ENCODE results near the gene HMCN1. TPM values are rescaled to one million over a fixed set of nuclear protein-coding genes. Genes with fewer than 3 reads are reported as not detected.
"Not testable (repeated sequence)": the region's sequence is repeated elsewhere in the genome, so short reads cannot be mapped to it uniquely, and the experiment has no call there.

HMCN1 gene
- polyA plus RNA-seq, 2 donors, result 0.83 to 1.9 TPM

- Histone ChIP-seq H3K4me3 (ENCODE audit: low read depth in 1 of 2, low read length in 2 of 2) (no peak overlapping the region), H3K27me3 (ENCODE audit: control insufficient read depth in 1 of 2, insufficient read depth in 2 of 2, low read length in 2 of 2) (no peaks in the 10 kb centered on the region)
- WGBS, 2 donors, result 94 to 97% methylated on average over 5 of the region's 5 CpGs
Observed at GRCh38 chr1:186167096-186167668, 433.0 kb downstream of the HMCN1 start.

GRCh38 chr1:186175588-186175987, 441.4 kb downstream of the HMCN1 start:
- 45 to 54% methylated on average over 4 of the region's 4 CpGs for WGBS, 2 donors
- Histone ChIP-seq H3K4me1 (ENCODE audit: control insufficient read depth in 2 of 2, insufficient read depth in 2 of 2, low read length in 1 of 2) (no peaks in the 10 kb centered on the region), H3K9me3 (ENCODE audit: control insufficient read depth in 2 of 2, insufficient read depth in 1 of 2, low read depth in 1 of 2, low read length in 1 of 2) (no peaks in the 10 kb centered on the region), H3K27me3 (ENCODE audit: control insufficient read depth in 1 of 2, insufficient read depth in 2 of 2, low read length in 2 of 2) (no peaks in the 10 kb centered on the region), H3K4me3 (ENCODE audit: low read depth in 1 of 2, low read length in 2 of 2) (no peak overlapping the region), H3K36me3 (ENCODE audit: control insufficient read depth in 2 of 2, insufficient read depth in 2 of 2, low read length in 1 of 2) (no peaks in the 10 kb centered on the region), H3K27ac (ENCODE audit: low read depth in 2 of 2, low read length in 1 of 2) (peak overlapping the region in 1 of 2 donors; percentile 21)

More at GRCh38 chr1:186167096-186167668, 433.0 kb downstream of the HMCN1 start:
- Histone ChIP-seq H3K27ac (ENCODE audit: low read depth in 2 of 2, low read length in 1 of 2) (no peak overlapping the region), H3K4me1 (ENCODE audit: control insufficient read depth in 2 of 2, insufficient read depth in 2 of 2, low read length in 1 of 2) (no peaks in the 10 kb centered on the region), H3K36me3 (ENCODE audit: control insufficient read depth in 2 of 2, insufficient read depth in 2 of 2, low read length in 1 of 2) (no peaks in the 10 kb centered on the region), H3K9me3 (ENCODE audit: control insufficient read depth in 2 of 2, insufficient read depth in 1 of 2, low read depth in 1 of 2, low read length in 1 of 2) (no peaks in the 10 kb centered on the region)

- no peak overlapping the region for H3K4me3 ChIP-seq (ENCODE audit: low read depth in 1 of 2, low read length in 2 of 2)
- H3K36me3 ChIP-seq (ENCODE audit: control insufficient read depth in 2 of 2, insufficient read depth in 2 of 2, low read length in 1 of 2), result no peaks in the 10 kb centered on the region
- H3K4me1 ChIP-seq (ENCODE audit: control insufficient read depth in 2 of 2, insufficient read depth in 2 of 2, low read length in 1 of 2), result no peaks in the 10 kb centered on the region
- H3K27ac ChIP-seq (ENCODE audit: low read depth in 2 of 2, low read length in 1 of 2), result peak overlapping the region; percentile 24 to 41
- 66 to 71% methylated on average over 5 of the region's 5 CpGs for WGBS, 2 donors
- H3K27me3 ChIP-seq (ENCODE audit: control insufficient read depth in 1 of 2, insufficient read depth in 2 of 2, low read length in 2 of 2), result no peaks in the 10 kb centered on the region
- H3K9me3 ChIP-seq (ENCODE audit: control insufficient read depth in 2 of 2, insufficient read depth in 1 of 2, low read depth in 1 of 2, low read length in 1 of 2), result no peaks in the 10 kb centered on the region
Observed at GRCh38 chr1:186178426-186179043, 444.3 kb downstream of the HMCN1 start.

GRCh38 chr1:186179231-186179630, 445.0 kb downstream of the HMCN1 start:
- Histone ChIP-seq H3K9me3 (ENCODE audit: control insufficient read depth in 2 of 2, insufficient read depth in 1 of 2, low read depth in 1 of 2, low read length in 1 of 2) (no peaks in the 10 kb centered on the region), H3K27me3 (ENCODE audit: control insufficient read depth in 1 of 2, insufficient read depth in 2 of 2, low read length in 2 of 2) (no peaks in the 10 kb centered on the region), H3K4me1 (ENCODE audit: control insufficient read depth in 2 of 2, insufficient read depth in 2 of 2, low read length in 1 of 2) (no peaks in the 10 kb centered on the region), H3K36me3 (ENCODE audit: control insufficient read depth in 2 of 2, insufficient read depth in 2 of 2, low read length in 1 of 2) (no peaks in the 10 kb centered on the region), H3K27ac (ENCODE audit: low read depth in 2 of 2, low read length in 1 of 2) (peak overlapping the region in 1 of 2 donors; percentile 9), H3K4me3 (ENCODE audit: low read depth in 1 of 2, low read length in 2 of 2) (no peak overlapping the region)
- WGBS, 2 donors, result 37 to 50% methylated on average over 3 of the region's 3 CpGs

- whole genome bisulfite sequencing, 2 donors, result 60 to 75% methylated on average over 1 of the region's 1 CpG
- Histone ChIP-seq H3K4me1 (ENCODE audit: control insufficient read depth in 2 of 2, insufficient read depth in 2 of 2, low read length in 1 of 2) (peaks cover 0 to 3% of the 10 kb centered on the region in 2 donors), H3K4me3 (ENCODE audit: low read depth in 1 of 2, low read length in 2 of 2) (no peak overlapping the region), H3K27ac (ENCODE audit: low read depth in 2 of 2, low read length in 1 of 2) (peak overlapping the region in 1 of 2 donors; percentile 13), H3K9me3 (ENCODE audit: control insufficient read depth in 2 of 2, insufficient read depth in 1 of 2, low read depth in 1 of 2, low read length in 1 of 2) (no peaks in the 10 kb centered on the region), H3K27me3 (ENCODE audit: control insufficient read depth in 1 of 2, insufficient read depth in 2 of 2, low read length in 2 of 2) (no peaks in the 10 kb centered on the region), H3K36me3 (ENCODE audit: control insufficient read depth in 2 of 2, insufficient read depth in 2 of 2, low read length in 1 of 2) (no peaks in the 10 kb centered on the region)
Observed at GRCh38 chr1:186183219-186183618, 449.0 kb downstream of the HMCN1 start.

GRCh38 chr1:186183970-186184628, 449.9 kb downstream of the HMCN1 start:
- Histone ChIP-seq H3K27me3 (ENCODE audit: control insufficient read depth in 1 of 2, insufficient read depth in 2 of 2, low read length in 2 of 2) (no peaks in the 10 kb centered on the region), H3K27ac (ENCODE audit: low read depth in 2 of 2, low read length in 1 of 2) (peak overlapping the region in 1 of 2 donors; percentile 42), H3K9me3 (ENCODE audit: control insufficient read depth in 2 of 2, insufficient read depth in 1 of 2, low read depth in 1 of 2, low read length in 1 of 2) (no peaks in the 10 kb centered on the region), H3K36me3 (ENCODE audit: control insufficient read depth in 2 of 2, insufficient read depth in 2 of 2, low read length in 1 of 2) (no peaks in the 10 kb centered on the region), H3K4me1 (ENCODE audit: control insufficient read depth in 2 of 2, insufficient read depth in 2 of 2, low read length in 1 of 2) (peaks cover 0 to 3% of the 10 kb centered on the region in 2 donors), H3K4me3 (ENCODE audit: low read depth in 1 of 2, low read length in 2 of 2) (no peak overlapping the region)
- 38 to 39% methylated on average over 5 of the region's 5 CpGs for WGBS, 2 donors

GRCh38 chr1:186186251-186186650, 452.1 kb downstream of the HMCN1 start:
- 91 to 94% methylated on average over 6 of the region's 6 CpGs for WGBS, 2 donors
- not testable (repeated sequence) for H3K9me3 ChIP-seq (ENCODE audit: control insufficient read depth in 2 of 2, insufficient read depth in 1 of 2, low read depth in 1 of 2, low read length in 1 of 2); H3K36me3 ChIP-seq (ENCODE audit: control insufficient read depth in 2 of 2, insufficient read depth in 2 of 2, low read length in 1 of 2); H3K4me1 ChIP-seq (ENCODE audit: control insufficient read depth in 2 of 2, insufficient read depth in 2 of 2, low read length in 1 of 2); H3K4me3 ChIP-seq (ENCODE audit: low read depth in 1 of 2, low read length in 2 of 2); H3K27ac ChIP-seq (ENCODE audit: low read depth in 2 of 2, low read length in 1 of 2); H3K27me3 ChIP-seq (ENCODE audit: control insufficient read depth in 1 of 2, insufficient read depth in 2 of 2, low read length in 2 of 2)

GRCh38 chr1:186187601-186188000, 453.4 kb downstream of the HMCN1 start:
- Histone ChIP-seq H3K4me3 (ENCODE audit: low read depth in 1 of 2, low read length in 2 of 2) (no peak overlapping the region), H3K27me3 (ENCODE audit: control insufficient read depth in 1 of 2, insufficient read depth in 2 of 2, low read length in 2 of 2) (no peaks in the 10 kb centered on the region), H3K4me1 (ENCODE audit: control insufficient read depth in 2 of 2, insufficient read depth in 2 of 2, low read length in 1 of 2) (peaks cover 0 to 3% of the 10 kb centered on the region in 2 donors), H3K27ac (ENCODE audit: low read depth in 2 of 2, low read length in 1 of 2) (peak overlapping the region in 1 of 2 donors; percentile 26), H3K9me3 (ENCODE audit: control insufficient read depth in 2 of 2, insufficient read depth in 1 of 2, low read depth in 1 of 2, low read length in 1 of 2) (no peaks in the 10 kb centered on the region), H3K36me3 (ENCODE audit: control insufficient read depth in 2 of 2, insufficient read depth in 2 of 2, low read length in 1 of 2) (no peaks in the 10 kb centered on the region)
- WGBS, 2 donors, result 68 to 78% methylated on average over 5 of the region's 5 CpGs

GRCh38 chr1:186188004-186188539, 453.9 kb downstream of the HMCN1 start:
- Histone ChIP-seq H3K36me3 (ENCODE audit: control insufficient read depth in 2 of 2, insufficient read depth in 2 of 2, low read length in 1 of 2) (no peaks in the 10 kb centered on the region), H3K27me3 (ENCODE audit: control insufficient read depth in 1 of 2, insufficient read depth in 2 of 2, low read length in 2 of 2) (no peaks in the 10 kb centered on the region), H3K9me3 (ENCODE audit: control insufficient read depth in 2 of 2, insufficient read depth in 1 of 2, low read depth in 1 of 2, low read length in 1 of 2) (no peaks in the 10 kb centered on the region), H3K27ac (ENCODE audit: low read depth in 2 of 2, low read length in 1 of 2) (peak overlapping the region in 1 of 2 donors; percentile 26), H3K4me1 (ENCODE audit: control insufficient read depth in 2 of 2, insufficient read depth in 2 of 2, low read length in 1 of 2) (peaks cover 0 to 3% of the 10 kb centered on the region in 2 donors), H3K4me3 (ENCODE audit: low read depth in 1 of 2, low read length in 2 of 2) (no peak overlapping the region)
- WGBS, 2 donors, result 34 to 45% methylated on average over 3 of the region's 3 CpGs
